Measurements from ENCODE around the gene RNF169. TPM values are rescaled to one million over a fixed set of nuclear protein-coding genes. Genes with fewer than 3 reads are reported as not detected.

The RNF169 gene
- total and polyA plus RNA-seq, 2 donors (not counting 1 experiment from before 2014, with no cell fraction given): 12.3 to 32.2 TPM

GRCh38 chr11:74806267-74806666 lies 57.6 kb downstream of the RNF169 start:
- Histone ChIP-seq H3K9me3 (ENCODE audit: control insufficient read depth, insufficient read depth, low read depth, low read length) (no peaks in the 10 kb centered on the region), H3K4me1 (ENCODE audit: control insufficient read depth, extremely low read depth, insufficient read depth, low read length) (no peaks in the 10 kb centered on the region), H3K4me3 (replicated peaks in 1 of 4; ENCODE audit: control extremely low read depth in 1 of 4, insufficient read depth in 1 of 4, low read depth in 3 of 4, low read length in 4 of 4) (no peak overlapping the region), H3K27me3 (ENCODE audit: control insufficient read depth, insufficient read depth, low read length) (no peaks in the 10 kb centered on the region), H2AFZ (ENCODE audit: low read length) (no peak overlapping the region), H3K4me2 (ENCODE audit: extremely low read depth, insufficient read depth, low read length) (no peak overlapping the region), H3K36me3 (ENCODE audit: control insufficient read depth, insufficient read depth, low read length) (no peaks in the 10 kb centered on the region), H4K20me1 (ENCODE audit: control insufficient read depth, extremely low read depth, insufficient read depth, low read length) (no peaks in the 10 kb centered on the region), H3K79me2 (ENCODE audit: control insufficient read depth, insufficient read depth, low read length) (peaks cover 18% of the 10 kb centered on the region), H3K27ac (ENCODE audit: insufficient read depth, low read length) (no peak overlapping the region), H3K9ac (ENCODE audit: insufficient read depth, low read length) (no peak overlapping the region)
- no peak for DNase-seq (ENCODE audit: low read depth in 2 of 2)
- TF ChIP-seq CTCF (conservative IDR thresholded peaks at IDR 0.05 in 1 of 2, IDR thresholded peaks at IDR 0.05 in 1 of 2; ENCODE audit: low read depth in 1 of 2, low read length in 2 of 2) (no peak), EZH2 (IDR thresholded peaks at IDR 0.05; ENCODE audit: low read length, missing control alignments) (no peak)

GRCh38 chr11:74809801-74810200 lies 61.2 kb downstream of the RNF169 start:
- TF ChIP-seq EZH2 (IDR thresholded peaks at IDR 0.05; ENCODE audit: low read length, missing control alignments): no peak
- TF ChIP-seq CTCF (conservative IDR thresholded peaks at IDR 0.05 in 1 of 2, IDR thresholded peaks at IDR 0.05 in 1 of 2; ENCODE audit: low read depth in 1 of 2, low read length in 2 of 2): no peak
- no peak overlapping the region for H3K4me3 ChIP-seq (replicated peaks in 1 of 4; ENCODE audit: control extremely low read depth in 1 of 4, insufficient read depth in 1 of 4, low read depth in 3 of 4, low read length in 4 of 4)
- H3K4me2 ChIP-seq (ENCODE audit: extremely low read depth, insufficient read depth, low read length): no peak overlapping the region
- H3K27ac ChIP-seq (ENCODE audit: insufficient read depth, low read length): no peak overlapping the region
- H3K9me3 ChIP-seq (ENCODE audit: control insufficient read depth, insufficient read depth, low read depth, low read length): no peaks in the 10 kb centered on the region
- H3K27me3 ChIP-seq (ENCODE audit: control insufficient read depth, insufficient read depth, low read length): no peaks in the 10 kb centered on the region
- H2AFZ ChIP-seq (ENCODE audit: low read length): no peak overlapping the region
- H3K4me1 ChIP-seq (ENCODE audit: control insufficient read depth, extremely low read depth, insufficient read depth, low read length): no peaks in the 10 kb centered on the region
- no peaks in the 10 kb centered on the region for H4K20me1 ChIP-seq (ENCODE audit: control insufficient read depth, extremely low read depth, insufficient read depth, low read length)
- H3K36me3 ChIP-seq (ENCODE audit: control insufficient read depth, insufficient read depth, low read length): no peaks in the 10 kb centered on the region
- H3K79me2 ChIP-seq (ENCODE audit: control insufficient read depth, insufficient read depth, low read length): peaks cover 9% of the 10 kb centered on the region
- no peak overlapping the region for H3K9ac ChIP-seq (ENCODE audit: insufficient read depth, low read length)
- DNase-seq (ENCODE audit: low read depth in 2 of 2): no peak

GRCh38 chr11:74815966-74816365 lies 67.3 kb downstream of the RNF169 start:
- no peak overlapping the region for H3K9ac ChIP-seq (ENCODE audit: insufficient read depth, low read length)

More at GRCh38 chr11:74815966-74816365, 67.3 kb downstream of the RNF169 start:
- H3K9me3 ChIP-seq (ENCODE audit: control insufficient read depth, insufficient read depth, low read depth, low read length): no peaks in the 10 kb centered on the region
- H4K20me1 ChIP-seq (ENCODE audit: control insufficient read depth, extremely low read depth, insufficient read depth, low read length): no peaks in the 10 kb centered on the region
- H3K4me3 ChIP-seq (replicated peaks in 1 of 4; ENCODE audit: control extremely low read depth in 1 of 4, insufficient read depth in 1 of 4, low read depth in 3 of 4, low read length in 4 of 4): no peak overlapping the region
- no peaks in the 10 kb centered on the region for H3K79me2 ChIP-seq (ENCODE audit: control insufficient read depth, insufficient read depth, low read length)
- no peaks in the 10 kb centered on the region for H3K36me3 ChIP-seq (ENCODE audit: control insufficient read depth, insufficient read depth, low read length)
- no peak for DNase-seq (ENCODE audit: low read depth in 2 of 2)
- H3K4me2 ChIP-seq (ENCODE audit: extremely low read depth, insufficient read depth, low read length): no peak overlapping the region
- peaks cover 6% of the 10 kb centered on the region for H3K4me1 ChIP-seq (ENCODE audit: control insufficient read depth, extremely low read depth, insufficient read depth, low read length)
- no peaks in the 10 kb centered on the region for H3K27me3 ChIP-seq (ENCODE audit: control insufficient read depth, insufficient read depth, low read length)
- no peak overlapping the region for H2AFZ ChIP-seq (ENCODE audit: low read length)
- TF ChIP-seq CTCF (conservative IDR thresholded peaks at IDR 0.05 in 1 of 2, IDR thresholded peaks at IDR 0.05 in 1 of 2; ENCODE audit: low read depth in 1 of 2, low read length in 2 of 2) (no peak), EZH2 (IDR thresholded peaks at IDR 0.05; ENCODE audit: low read length, missing control alignments) (no peak)
- no peak overlapping the region for H3K27ac ChIP-seq (ENCODE audit: insufficient read depth, low read length)
